ENCODE results near the gene WDR33. TPM values are rescaled to one million over a fixed set of nuclear protein-coding genes. Genes with fewer than 3 reads are reported as not detected.

The WDR33 gene
- total RNA-seq, 4 donors from 2014 or later: 42.3 to 53.2 (median 45.8) TPM

DNA sequence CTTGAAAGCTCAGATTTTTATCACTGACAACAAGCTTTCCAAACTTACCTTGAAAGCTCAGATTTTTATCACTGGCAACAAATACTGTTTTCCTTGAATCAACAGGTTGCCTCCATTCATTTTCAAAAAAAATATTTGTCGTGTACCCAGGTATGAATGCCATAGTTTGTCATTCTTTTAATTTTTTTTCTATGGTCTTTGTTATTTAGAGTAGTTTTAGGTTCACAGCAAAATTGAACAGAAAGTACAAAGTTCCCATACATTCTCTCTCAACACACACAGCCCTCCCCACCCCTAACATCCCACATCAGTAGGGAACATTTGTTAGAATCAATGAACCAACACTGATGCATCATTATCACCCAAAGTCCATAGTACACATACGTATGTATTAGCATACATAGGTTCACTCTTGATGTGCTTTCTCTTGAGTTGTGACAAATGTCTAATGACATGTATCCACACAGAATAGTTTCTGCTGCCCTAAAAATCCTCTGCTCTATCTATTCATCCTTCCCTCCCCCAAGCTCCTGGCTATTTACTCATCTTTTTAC lies 25.9 kb downstream of the WDR33 start:
- TF ChIP-seq, protein P1, sequence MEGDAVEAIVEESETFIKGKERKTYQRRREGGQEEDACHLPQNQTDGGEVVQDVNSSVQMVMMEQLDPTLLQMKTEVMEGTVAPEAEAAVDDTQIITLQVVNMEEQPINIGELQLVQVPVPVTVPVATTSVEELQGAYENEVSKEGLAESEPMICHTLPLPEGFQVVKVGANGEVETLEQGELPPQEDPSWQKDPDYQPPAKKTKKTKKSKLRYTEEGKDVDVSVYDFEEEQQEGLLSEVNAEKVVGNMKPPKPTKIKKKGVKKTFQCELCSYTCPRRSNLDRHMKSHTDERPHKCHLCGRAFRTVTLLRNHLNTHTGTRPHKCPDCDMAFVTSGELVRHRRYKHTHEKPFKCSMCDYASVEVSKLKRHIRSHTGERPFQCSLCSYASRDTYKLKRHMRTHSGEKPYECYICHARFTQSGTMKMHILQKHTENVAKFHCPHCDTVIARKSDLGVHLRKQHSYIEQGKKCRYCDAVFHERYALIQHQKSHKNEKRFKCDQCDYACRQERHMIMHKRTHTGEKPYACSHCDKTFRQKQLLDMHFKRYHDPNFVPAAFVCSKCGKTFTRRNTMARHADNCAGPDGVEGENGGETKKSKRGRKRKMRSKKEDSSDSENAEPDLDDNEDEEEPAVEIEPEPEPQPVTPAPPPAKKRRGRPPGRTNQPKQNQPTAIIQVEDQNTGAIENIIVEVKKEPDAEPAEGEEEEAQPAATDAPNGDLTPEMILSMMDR (IDR thresholded peaks at IDR 0.05; ENCODE audit: low read depth): no peak

DNA sequence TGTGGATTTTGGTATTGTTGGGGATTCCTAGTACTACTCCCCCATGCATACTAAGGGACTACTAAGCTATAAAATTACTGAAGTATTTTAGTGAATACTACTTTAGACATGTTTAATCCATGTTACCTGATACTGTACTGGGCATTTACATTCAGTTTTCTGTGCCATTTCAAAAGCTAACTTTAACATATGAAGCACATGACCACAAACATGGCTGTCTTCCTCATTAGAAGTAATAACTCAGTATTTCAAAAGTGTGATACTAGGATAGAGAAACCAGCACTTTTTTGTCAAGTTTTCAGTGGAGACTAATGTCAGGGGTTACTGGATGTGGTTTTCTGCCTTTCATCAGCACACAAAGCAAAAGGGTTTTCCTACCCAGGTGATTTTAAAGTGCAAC lies 27.9 kb downstream of the WDR33 start:
- TF ChIP-seq, protein P1 (IDR thresholded peaks at IDR 0.05; ENCODE audit: low read depth): no peak

DNA sequence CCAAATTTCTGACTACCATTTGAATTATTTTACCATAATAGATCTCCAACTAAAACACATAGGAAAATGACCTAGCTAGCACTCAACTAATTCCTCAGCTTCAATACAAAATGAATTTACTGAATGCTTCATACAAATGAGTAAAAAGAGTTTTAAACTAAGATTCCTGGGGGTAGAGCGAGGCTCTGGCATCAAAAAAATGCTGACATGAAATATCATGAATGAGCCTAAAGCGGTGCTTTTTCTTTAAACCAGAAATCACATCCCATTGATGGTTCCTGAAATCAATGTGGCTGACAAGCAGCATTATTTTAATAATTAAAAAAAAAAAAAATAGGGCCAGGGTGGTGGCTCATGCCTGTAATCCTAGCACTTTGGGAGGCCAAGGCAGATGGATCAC lies 32.1 kb downstream of the WDR33 start:
- TF ChIP-seq, protein P1 (IDR thresholded peaks at IDR 0.05; ENCODE audit: low read depth): no peak

DNA sequence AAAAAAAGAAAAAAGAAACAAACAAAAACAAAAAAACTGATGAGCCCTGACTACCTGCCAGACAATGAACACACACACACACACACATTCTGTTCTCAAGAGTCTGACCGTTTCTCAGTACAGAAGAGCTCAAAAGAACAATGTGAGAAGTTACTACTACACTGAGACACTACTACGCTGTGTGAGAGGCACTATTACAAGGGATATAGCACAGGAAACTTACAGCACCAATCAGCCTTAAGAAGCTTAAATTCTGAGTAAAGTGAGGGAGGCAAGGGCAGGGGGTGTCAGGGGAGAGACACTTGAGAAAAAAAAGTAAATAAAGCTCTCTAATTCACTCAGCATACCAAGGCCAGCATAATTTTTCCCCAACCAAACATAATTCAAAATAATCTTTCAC lies 32.5 kb downstream of the WDR33 start:
- TF ChIP-seq, protein P1 (IDR thresholded peaks at IDR 0.05; ENCODE audit: low read depth): no peak

DNA sequence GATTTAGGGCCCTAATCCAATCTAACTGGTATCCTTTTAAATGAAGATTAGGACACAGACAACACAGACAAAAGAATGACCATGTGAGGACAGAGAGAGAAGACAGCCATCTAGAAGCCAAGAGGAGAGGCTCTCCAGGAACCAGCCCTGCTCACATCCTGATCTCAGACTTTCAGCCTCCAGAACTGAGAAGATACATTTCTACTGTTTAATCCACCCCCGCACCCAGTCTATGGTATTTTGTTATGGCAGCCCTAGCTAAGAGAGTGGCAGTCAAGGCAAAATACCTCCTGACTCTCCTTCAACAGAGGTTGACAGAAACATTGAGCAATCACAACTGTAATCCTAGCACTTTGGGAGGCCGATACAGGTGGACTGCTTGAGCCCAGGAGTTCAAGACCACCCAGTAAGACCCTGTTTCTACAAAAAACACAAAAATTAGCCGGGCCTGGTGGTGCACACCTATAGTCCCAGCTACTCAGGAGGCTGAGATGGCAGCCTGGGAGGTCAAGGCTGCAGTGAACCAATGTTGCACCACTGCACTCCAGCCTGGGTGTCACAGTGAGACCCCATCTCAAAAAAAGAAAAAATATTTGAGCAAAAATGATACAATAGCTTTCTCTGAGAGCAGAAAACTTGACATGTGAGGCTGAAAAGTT lies 34.7 kb downstream of the WDR33 start:
- TF ChIP-seq, protein P1 (IDR thresholded peaks at IDR 0.05; ENCODE audit: low read depth): no peak

DNA sequence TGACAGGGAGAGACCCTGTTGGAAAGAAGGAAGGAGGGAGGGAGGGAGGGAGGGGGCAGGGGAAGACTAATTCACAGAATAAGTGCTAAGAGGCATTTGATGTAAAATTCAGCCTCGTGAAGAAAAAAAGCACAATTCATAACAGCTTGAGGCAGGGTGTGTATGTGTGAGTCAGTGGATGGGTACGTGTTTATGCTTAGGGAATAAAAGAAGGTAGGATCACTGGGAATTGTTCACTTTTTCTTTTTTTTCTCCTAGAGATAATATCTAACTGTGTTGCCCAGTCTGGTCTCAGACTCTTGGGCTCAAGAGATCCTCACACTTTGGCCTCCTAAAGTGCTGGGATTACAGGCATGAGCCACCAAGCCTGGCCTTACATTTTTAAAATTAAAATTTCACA lies 39.2 kb downstream of the WDR33 start:
- TF ChIP-seq, protein P1 (IDR thresholded peaks at IDR 0.05; ENCODE audit: low read depth): no peak

DNA sequence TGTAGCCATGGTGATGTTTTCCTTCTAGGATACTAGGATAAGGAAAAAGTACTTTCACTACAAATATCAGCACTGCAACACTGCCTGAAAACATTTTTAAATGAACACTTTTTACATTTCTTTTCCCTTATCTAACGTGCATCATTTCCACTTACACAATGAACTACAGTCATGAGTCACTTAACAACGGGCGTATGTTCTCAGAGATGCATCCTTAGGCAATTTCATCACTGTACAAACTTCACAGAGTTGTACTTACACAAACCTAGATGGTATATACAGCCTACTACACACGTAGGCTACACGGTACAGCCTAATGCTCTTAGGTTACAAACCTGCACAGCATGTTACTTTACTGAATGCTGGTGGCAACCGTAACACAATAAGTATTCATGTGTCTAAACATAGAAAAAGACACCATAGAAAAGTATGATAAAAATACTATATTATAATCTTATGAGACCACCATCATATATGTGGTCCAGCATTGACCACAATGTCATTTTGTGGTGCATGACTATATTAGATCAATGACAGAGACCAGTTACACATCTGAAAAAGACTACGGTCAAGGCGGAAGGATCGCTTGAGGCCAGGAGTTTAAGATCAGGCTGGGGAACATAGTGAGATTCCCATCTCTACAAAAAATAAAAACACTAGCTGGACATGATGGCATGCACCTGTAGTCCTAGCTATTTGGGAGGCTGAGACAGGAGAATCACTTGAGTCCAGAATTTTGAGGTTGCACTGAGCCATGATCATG lies 39.8 kb downstream of the WDR33 start:
- TF ChIP-seq, protein P1 (IDR thresholded peaks at IDR 0.05; ENCODE audit: low read depth): no peak
